HL-60 (cell line): ENCODE measurements around the gene FN1.

Experiments used
- CTCF ChIP-seq: IDR thresholded peaks from one replicate; pipeline ENCODE4 v1.5.1; 2011; ENCODE audit warnings: low read length, control low read depth, inconsistent platforms; ENCODE audit not compliant: insufficient read depth
- GABPA ChIP-seq: IDR thresholded peaks from 2 replicates; pipeline ENCODE4 v1.6.1; 2012; ENCODE audit warnings: low read depth
- POLR2AphosphoS5 ChIP-seq: IDR thresholded peaks from 2 replicates; pipeline ENCODE4 v1.6.1; 2012; ENCODE audit warnings: low read depth
- REST ChIP-seq: IDR thresholded peaks from 2 replicates; pipeline ENCODE4 v1.6.1; 2012; ENCODE audit warnings: low read depth; ENCODE audit not compliant: insufficient replicate concordance

GRCh38 chr2:215347878-215348277 lies 88.0 kb downstream of the FN1 start:
- no peak for TF ChIP-seq CTCF
- TF ChIP-seq POLR2AphosphoS5: no peak
- no peak for TF ChIP-seq GABPA
- TF ChIP-seq REST: no peak
